ENCODE results near the gene MYLK3. TPM values are rescaled to one million over a fixed set of nuclear protein-coding genes. Genes with fewer than 3 reads are reported as not detected.

The MYLK3 gene
- total RNA-seq = 0.43 TPM
- long read RNA-seq, partial matches to known transcripts = 0 of 1 reads
- long read RNA-seq, other reads (novel, unspliced or antisense) = 1 of 1 reads

DNA sequence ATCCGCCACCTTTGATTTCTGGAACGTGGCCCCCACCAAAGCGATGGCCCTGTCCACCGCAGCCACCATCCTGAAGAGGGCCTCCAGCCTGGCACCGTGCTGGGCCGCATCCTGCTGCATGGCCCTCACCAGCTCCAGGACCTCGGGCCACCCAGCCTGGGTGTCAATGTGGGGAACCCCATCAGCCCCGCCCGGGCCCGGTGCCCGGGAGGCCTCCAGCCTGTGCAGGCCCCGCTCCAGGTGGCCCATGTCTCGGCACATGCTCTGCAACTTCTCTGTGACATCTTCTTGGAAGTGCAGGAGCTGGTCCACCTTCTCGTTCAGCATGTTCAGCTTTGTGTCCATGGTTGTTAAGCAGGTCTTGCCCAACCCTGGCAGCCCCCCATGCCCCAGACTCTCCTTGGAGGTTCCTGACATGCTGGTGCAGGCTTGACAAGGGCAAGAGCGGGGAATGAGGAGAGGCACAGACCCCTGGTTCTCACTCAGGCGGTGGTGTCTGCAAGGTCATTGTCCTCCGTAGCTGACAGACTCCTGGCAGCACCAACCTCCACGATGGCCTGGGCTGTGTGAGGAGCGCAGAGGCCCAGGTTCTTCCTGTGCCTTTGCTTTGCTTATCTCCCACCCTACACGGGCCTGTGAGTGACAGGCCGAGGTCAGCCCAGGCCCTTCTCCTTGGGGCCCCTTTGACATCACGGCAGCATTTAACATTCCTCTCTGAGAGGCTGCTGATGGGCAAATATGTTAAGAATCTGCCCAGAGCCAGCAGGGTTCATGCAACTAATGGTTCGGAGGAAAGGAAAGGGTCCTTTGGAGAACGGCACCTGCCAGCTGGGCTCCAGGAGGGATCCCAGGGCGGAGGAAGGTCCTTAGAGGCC is at the start of gene MYLK3:
Gene MYLK3 (minus strand): TSS at position 568 of the 875 bp plus-strand sequence. CDS start 151 bp downstream, at position 417.
- DNase-seq (peak; percentile 62), ATAC-seq (peak; percentile 32)
- Histone ChIP-seq H3K27ac (no peak within 1 kb of the TSS), H3K27me3 (no peaks in the 10 kb centered on the region), H3K9me3 (no peaks in the 10 kb centered on the region), H3K4me3 (no peak within 1 kb of the TSS), H3K4me1 (no peaks in the 10 kb centered on the region), H3K36me3 (no peaks in the 10 kb centered on the region)
- TF ChIP-seq, protein P1, sequence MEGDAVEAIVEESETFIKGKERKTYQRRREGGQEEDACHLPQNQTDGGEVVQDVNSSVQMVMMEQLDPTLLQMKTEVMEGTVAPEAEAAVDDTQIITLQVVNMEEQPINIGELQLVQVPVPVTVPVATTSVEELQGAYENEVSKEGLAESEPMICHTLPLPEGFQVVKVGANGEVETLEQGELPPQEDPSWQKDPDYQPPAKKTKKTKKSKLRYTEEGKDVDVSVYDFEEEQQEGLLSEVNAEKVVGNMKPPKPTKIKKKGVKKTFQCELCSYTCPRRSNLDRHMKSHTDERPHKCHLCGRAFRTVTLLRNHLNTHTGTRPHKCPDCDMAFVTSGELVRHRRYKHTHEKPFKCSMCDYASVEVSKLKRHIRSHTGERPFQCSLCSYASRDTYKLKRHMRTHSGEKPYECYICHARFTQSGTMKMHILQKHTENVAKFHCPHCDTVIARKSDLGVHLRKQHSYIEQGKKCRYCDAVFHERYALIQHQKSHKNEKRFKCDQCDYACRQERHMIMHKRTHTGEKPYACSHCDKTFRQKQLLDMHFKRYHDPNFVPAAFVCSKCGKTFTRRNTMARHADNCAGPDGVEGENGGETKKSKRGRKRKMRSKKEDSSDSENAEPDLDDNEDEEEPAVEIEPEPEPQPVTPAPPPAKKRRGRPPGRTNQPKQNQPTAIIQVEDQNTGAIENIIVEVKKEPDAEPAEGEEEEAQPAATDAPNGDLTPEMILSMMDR (IDR thresholded peaks at IDR 0.05) = no peak
- intact Hi-C loops (cut with DNase I) = no loop called here

GRCh38 chr16:46797501-46797900 is 49.4 kb upstream of the MYLK3 start:
- intact Hi-C loops (cut with DNase I) = no loop called here
- DNase-seq (no peak), ATAC-seq (no peak)

GRCh38 chr16:46796764-46797269 is 48.7 kb upstream of the MYLK3 start:
- Histone ChIP-seq H3K27ac (no peak overlapping the region), H3K36me3 (no peaks in the 10 kb centered on the region), H3K9me3 (no peaks in the 10 kb centered on the region), H3K4me3 (no peak overlapping the region), H3K27me3 (no peaks in the 10 kb centered on the region), H3K4me1 (no peaks in the 10 kb centered on the region)
- TF ChIP-seq, protein P1 (IDR thresholded peaks at IDR 0.05) = no peak
- DNase-seq = no peak
- ATAC-seq = no peak
- intact Hi-C loops (cut with DNase I) = no loop called here

More at GRCh38 chr16:46797501-46797900, 49.4 kb upstream of the MYLK3 start:
- Histone ChIP-seq H3K27me3 (no peaks in the 10 kb centered on the region), H3K36me3 (peaks cover 2% of the 10 kb centered on the region), H3K9me3 (no peaks in the 10 kb centered on the region), H3K4me3 (no peak overlapping the region), H3K27ac (no peak overlapping the region), H3K4me1 (no peaks in the 10 kb centered on the region)
- TF ChIP-seq, protein P1 (IDR thresholded peaks at IDR 0.05) = no peak

GRCh38 chr16:46793841-46794240 is 45.7 kb upstream of the MYLK3 start:
- ATAC-seq = no peak
- no peak for DNase-seq
- H3K4me3 ChIP-seq = no peak overlapping the region
- no peaks in the 10 kb centered on the region for H3K4me1 ChIP-seq
- intact Hi-C loops (cut with DNase I) = no loop called here
- H3K9me3 ChIP-seq = no peaks in the 10 kb centered on the region
- H3K27ac ChIP-seq = no peak overlapping the region
- TF ChIP-seq, protein P1 (IDR thresholded peaks at IDR 0.05) = no peak
- H3K27me3 ChIP-seq = no peaks in the 10 kb centered on the region
- no peaks in the 10 kb centered on the region for H3K36me3 ChIP-seq

DNA sequence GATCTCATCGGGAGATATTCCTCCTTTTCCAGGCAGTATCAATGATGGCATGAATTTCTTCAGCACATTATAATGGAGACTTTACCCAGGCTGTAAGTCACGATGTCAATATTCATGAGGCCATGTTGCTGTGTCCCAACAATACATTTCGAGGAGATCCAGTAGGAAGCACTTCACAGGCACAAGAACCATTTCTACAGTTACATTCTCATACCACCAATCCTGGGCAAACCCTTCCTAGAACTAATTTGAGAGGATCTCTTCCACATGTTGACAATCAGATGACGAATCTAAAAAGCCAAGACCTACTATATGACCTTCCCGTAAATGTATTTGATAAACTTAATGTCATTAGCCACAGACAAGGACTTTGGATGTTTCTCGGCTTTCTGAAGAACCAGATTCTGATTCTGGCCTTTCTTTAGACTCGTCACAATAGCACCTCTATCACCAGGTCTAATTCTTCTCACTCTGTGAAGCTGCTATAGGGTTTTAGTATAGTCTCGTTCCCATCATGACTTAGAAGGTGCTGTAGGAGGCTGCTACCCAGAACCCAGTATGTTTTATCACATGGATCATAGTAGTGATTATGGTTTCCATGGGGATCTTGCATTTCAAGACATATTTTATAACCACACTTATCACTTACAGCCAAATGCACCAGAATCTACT is 42.6 kb upstream of the MYLK3 start:
- peaks cover 3% of the 10 kb centered on the region for H3K4me1 ChIP-seq
- H3K36me3 ChIP-seq = no peaks in the 10 kb centered on the region
- no peak overlapping the region for H3K4me3 ChIP-seq
- intact Hi-C loops (cut with DNase I) = no loop called here
- H3K27me3 ChIP-seq = no peaks in the 10 kb centered on the region
- H3K9me3 ChIP-seq = no peaks in the 10 kb centered on the region
- TF ChIP-seq, protein P1 (IDR thresholded peaks at IDR 0.05) = no peak
- DNase-seq = no peak
- no peak for ATAC-seq
- H3K27ac ChIP-seq = no peak overlapping the region
